K562 (cell line): ENCODE results near the gene GTF2H4. TPM values are rescaled to one million over a fixed set of nuclear protein-coding genes. Genes with fewer than 3 reads are reported as not detected.

Experiments used
- ATF7 ChIP-seq: fragments of 450-650 bp; IDR thresholded peaks from 2 replicates; pipeline ENCODE4 v1.7.1; 2014; ENCODE audit warnings: mild to moderate bottlenecking, moderate library complexity
- CC2D1A ChIP-seq: fragments of 450-650 bp; IDR thresholded peaks from 2 replicates; pipeline ENCODE4 v1.6.1; 2017; ENCODE audit warnings: mild to moderate bottlenecking
- HDGF ChIP-seq: fragments of 450-650 bp; IDR thresholded peaks from 2 replicates; pipeline ENCODE4 v1.6.1; 2016
- MAZ ChIP-seq, 2 experiments: fragments of 450-650 bp in 1 of 2; sonication (generic) in 1 of 2; formaldehyde crosslinking; IDR thresholded peaks in 1 of 2; conservative IDR thresholded peaks in 1 of 2; 2 replicates each; pipeline versions ENCODE4 v1.4.0 to v1.5.0; 2020; ENCODE audit warnings: mild to moderate bottlenecking in 1 of 2, missing genetic modification reagents in 1 of 2
- OTX1 ChIP-seq: fragments of 450-650 bp; formaldehyde crosslinking; IDR thresholded peaks from 2 replicates; pipeline ENCODE4 v1.4.0; 2022; ENCODE audit warnings: mild to moderate bottlenecking
- REST ChIP-seq, 2 experiments: fragments of 450-650 bp; formaldehyde crosslinking in 1 of 2; IDR thresholded peaks; 2 replicates each; pipeline versions ENCODE4 v1.4.0 to v1.6.1; 2014 to 2020; ENCODE audit warnings: mild to moderate bottlenecking in 2 of 2, borderline replicate concordance in 1 of 2, low read depth in 1 of 2
- TEAD4 ChIP-seq, 2 experiments: sonication (generic) in 1 of 2; formaldehyde crosslinking in 1 of 2; IDR thresholded peaks; 2 replicates each; pipeline versions ENCODE4 v1.6.1 to v1.8.0; 2012 to 2022; ENCODE audit warnings: borderline replicate concordance in 1 of 2, inconsistent platforms in 1 of 2, low read length in 1 of 2, mild to moderate bottlenecking in 1 of 2, missing genetic modification reagents in 1 of 2
- UBTF ChIP-seq, 2 experiments: IDR thresholded peaks; 2 replicates each; pipeline ENCODE4 v1.6.1; 2012; ENCODE audit warnings: improper control_type of control experiment in 2 of 2, low read depth in 2 of 2, low read length in 2 of 2, borderline replicate concordance in 1 of 2
- ZNF212 ChIP-seq: fragments of 450-650 bp; formaldehyde crosslinking; IDR thresholded peaks from 2 replicates; pipeline ENCODE4 v1.4.0; 2020; ENCODE audit warnings: mild to moderate bottlenecking
- ZNF511 ChIP-seq: sonication (generic); formaldehyde crosslinking; IDR thresholded peaks from 2 replicates; pipeline ENCODE4 v1.8.0; 2022; ENCODE audit warnings: mild to moderate bottlenecking, missing genetic modification reagents
- ZNF518B ChIP-seq: fragments of 250-450 bp; sonication (Bioruptor Pico); IDR thresholded peaks from 2 replicates; pipeline ENCODE4 v1.5.0; 2021; ENCODE audit warnings: mild to moderate bottlenecking, moderate library complexity
- ZZZ3 ChIP-seq: fragments of 450-650 bp; IDR thresholded peaks from 2 replicates; pipeline ENCODE4 v1.6.1; 2016; ENCODE audit warnings: antibody characterized with exemption, mild to moderate bottlenecking, moderate library complexity
- polyA plus RNA-seq, 8 experiments: library from polyadenylated mRNA; depleted of rRNA in 4 of 8; stranded (reverse) in 5 of 8; unstranded in 3 of 8; fragments of >200 nt; fragmentation: Nextera tagmentation in 2 of 8; fragmentation: Illumina TruSeq in 1 of 8; extraction: Ambion mirVana in 2 of 8; extraction: Trizol in 1 of 8; gene quantifications; 2 replicates each; pipeline versions ENCODE4 v1.2.1 to v1.2.3, GENCODE V29; 2011 to 2014; ENCODE audit warnings: inconsistent platforms in 1 of 8, missing spikeins in 1 of 8
- total RNA-seq, 7 experiments: library from RNA; depleted of rRNA in 6 of 7; stranded (reverse); fragments of >200 nt in 6 of 7; fragmentation: Illumina TruSeq in 2 of 7; extraction: Trizol in 2 of 7; gene quantifications; 2 replicates each; pipeline versions ENCODE4 v1.2.1 to v1.2.3, GENCODE V29; 2011 to 2021; ENCODE audit warnings: low replicate concordance in 1 of 7

Gene GTF2H4
- total and polyA plus RNA-seq, 9 of the 15 experiments (the other 6 are each of a cell fraction or from before 2014, with no cell fraction given) = 3.6 to 86.1 (median 39.6) TPM

GRCh38 chr6:30915591-30915946 lies 7.6 kb downstream of the GTF2H4 start (continued):
- no peak for TF ChIP-seq ZNF518B (CRISPR knock-in tag)
- 0 out of 4 replicates have a peak, but pooled peaks of 1 of the 2 experiments have one; percentile 30 for TF ChIP-seq MAZ (CRISPR knock-in tag; conservative IDR thresholded peaks at IDR 0.05 in 1 of 2, IDR thresholded peaks at IDR 0.05 in 1 of 2)
- TF ChIP-seq TEAD4 (IDR thresholded peaks at IDR 0.05; ENCODE audit: low read length) = no peak
- TF ChIP-seq TEAD4 (CRISPR knock-in tag; IDR thresholded peaks at IDR 0.05; ENCODE audit: borderline replicate concordance) = no peak
- peak; percentile 80 for TF ChIP-seq CC2D1A
- 0 out of 2 replicates have a peak, but pooled peaks have one; percentile 69 for TF ChIP-seq HDGF
- TF ChIP-seq ZNF212 (CRISPR knock-in tag) = no peak
- 0 out of 4 replicates have a peak, but pooled peaks of 1 of the 2 experiments have one; percentile 21 for TF ChIP-seq UBTF (IDR thresholded peaks at IDR 0.05; ENCODE audit: borderline replicate concordance in 1 of 2, low read depth in 2 of 2, low read length in 2 of 2)
- peak; percentile 67; the same call in 1 of the 2 replicates for TF ChIP-seq OTX1 (CRISPR knock-in tag)
- 0 out of 2 replicates have a peak, but pooled peaks have one; percentile 11 for TF ChIP-seq ATF7
- no peak for TF ChIP-seq ZNF511 (CRISPR knock-in tag)
- TF ChIP-seq ZZZ3 = no peak
- peak; percentile 85 for TF ChIP-seq REST (IDR thresholded peaks at IDR 0.05; ENCODE audit: borderline replicate concordance)
- TF ChIP-seq REST (CRISPR knock-in tag; IDR thresholded peaks at IDR 0.05; ENCODE audit: low read depth) = no peak
